Measurements from ENCODE around the gene UBE2D3.
"Not testable (repeated sequence)": the region's sequence is repeated elsewhere in the genome, so short reads cannot be mapped to it uniquely, and the experiment has no call there.

UBE2D3 gene
- 685 reads per million, percentile 99 among the genes with 10 or more reads in this experiment for total RNA-seq

GRCh38 chr4:102826890-102827673 is at the start of gene UBE2D3:
TSS of gene UBE2D3 (minus strand) at chr4:102827551. CDS start at chr4:102826508, 1,043 bp downstream.
- DNase-seq, result peak; percentile 92

- no peak for DNase-seq
Measured at GRCh38 chr4:102871772-102872171, 44.4 kb upstream of the UBE2D3 start.

GRCh38 chr4:102869569-102870197 is 42.3 kb upstream of the UBE2D3 start:
- DNase-seq, result peak; percentile 7

- DNase-seq, result peak; percentile 86
Measured at GRCh38 chr4:102868781-102869568, 41.6 kb upstream of the UBE2D3 start, which contains the start of gene CISD2. TSS of gene CISD2 (plus strand) at chr4:102868992. CDS start at chr4:102869085, 93 bp downstream.

GRCh38 chr4:102868153-102868780 is 40.9 kb upstream of the UBE2D3 start:
- DNase-seq, result peak; percentile 2

GRCh38 chr4:102867278-102868152 is 40.2 kb upstream of the UBE2D3 start:
- DNase-seq, result no peak

- DNase-seq, result not testable (repeated sequence)
Measured at GRCh38 chr4:102865327-102865726, 38.0 kb upstream of the UBE2D3 start.

- no peak for DNase-seq
Measured at GRCh38 chr4:102862747-102863146, 35.4 kb upstream of the UBE2D3 start.

- no peak for DNase-seq
Measured at GRCh38 chr4:102862016-102862415, 34.7 kb upstream of the UBE2D3 start.

GRCh38 chr4:102860611-102861324 is 33.4 kb upstream of the UBE2D3 start:
- no peak for DNase-seq

GRCh38 chr4:102858828-102859464 is 31.6 kb upstream of the UBE2D3 start:
- DNase-seq, result no peak

- no peak for DNase-seq
Measured at GRCh38 chr4:102850370-102850769, 23.0 kb upstream of the UBE2D3 start.

- no peak for DNase-seq
Measured at GRCh38 chr4:102849579-102850104, 22.3 kb upstream of the UBE2D3 start.

GRCh38 chr4:102847687-102848086 is 20.3 kb upstream of the UBE2D3 start:
- DNase-seq, result no peak

- no peak for DNase-seq
Measured at GRCh38 chr4:102843938-102844337, 16.6 kb upstream of the UBE2D3 start.

GRCh38 chr4:102843273-102843672 is 15.9 kb upstream of the UBE2D3 start:
- no peak for DNase-seq

GRCh38 chr4:102842367-102842766 is 15.0 kb upstream of the UBE2D3 start:
- DNase-seq, result no peak

GRCh38 chr4:102836596-102836995 is 9.2 kb upstream of the UBE2D3 start:
- DNase-seq, result no peak

GRCh38 chr4:102832667-102833066 is 5.3 kb upstream of the UBE2D3 start:
- no peak for DNase-seq

GRCh38 chr4:102832105-102832504 is 4.8 kb upstream of the UBE2D3 start:
- DNase-seq, result no peak

Measured in effector CD4-positive, alpha-beta T cell (primary cell).